ENCODE results near the gene PRDM11.
A peak's percentile ranks its signal among the peaks of the same experiment; 100 is the strongest.

PRDM11 gene

DNA sequence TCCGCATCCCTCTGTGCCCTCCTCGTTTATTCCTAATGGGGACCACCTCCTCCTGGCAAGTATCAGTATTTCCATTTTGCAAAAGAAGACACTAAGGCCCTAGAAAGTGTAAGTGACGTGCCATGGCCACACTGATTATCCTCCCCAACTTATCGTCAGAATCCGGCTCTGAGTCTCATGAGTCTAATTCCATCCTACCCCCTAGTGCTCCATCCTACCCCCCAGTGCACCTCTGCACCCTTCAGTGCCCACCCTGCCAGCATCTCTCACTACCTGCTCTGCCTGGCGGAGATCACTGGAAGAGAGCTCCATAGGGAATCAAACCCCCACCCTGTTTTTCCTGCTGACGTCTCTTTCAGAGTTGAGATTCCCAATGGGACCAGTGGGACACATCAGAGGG, 31.8 kb downstream of the PRDM11 start:
- no peak for DNase-seq

DNA sequence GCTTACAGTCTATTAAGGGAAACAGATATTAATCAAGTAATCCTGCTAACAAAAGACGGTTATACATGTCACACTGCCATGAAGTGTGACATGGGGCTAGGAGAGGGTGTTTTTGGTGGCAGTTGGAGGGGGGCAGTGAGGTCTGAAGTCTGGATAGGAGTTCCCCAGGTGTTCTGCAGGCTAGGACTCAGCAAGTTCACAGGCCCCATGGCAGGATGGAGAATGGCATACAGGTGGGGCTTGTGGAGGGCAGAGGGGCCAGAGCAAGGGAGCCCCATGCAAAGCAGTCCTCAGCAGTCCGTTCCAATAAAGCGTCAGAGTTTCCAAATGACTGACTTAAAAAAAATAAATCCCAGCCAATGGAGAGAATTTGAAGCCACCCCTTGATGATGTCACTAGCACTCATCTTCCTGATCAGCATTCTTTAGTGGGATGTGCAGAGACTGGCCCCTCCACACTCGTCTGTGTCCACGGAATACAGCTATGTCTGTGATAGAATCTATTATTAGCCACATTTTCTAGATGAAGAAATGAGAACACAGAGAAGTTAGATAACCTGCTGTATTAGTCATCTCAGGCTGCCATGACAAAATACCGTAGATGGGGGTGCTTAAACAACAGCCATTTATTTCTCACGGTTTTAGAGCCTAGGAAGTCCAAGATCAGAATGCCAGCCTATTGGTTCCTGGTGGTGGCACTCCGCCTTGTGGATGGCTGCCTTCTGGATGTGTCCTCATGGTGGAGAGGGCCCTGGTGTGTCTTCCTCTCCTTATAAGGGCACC, 32.6 kb downstream of the PRDM11 start:
- DNase-seq, result no peak

DNA sequence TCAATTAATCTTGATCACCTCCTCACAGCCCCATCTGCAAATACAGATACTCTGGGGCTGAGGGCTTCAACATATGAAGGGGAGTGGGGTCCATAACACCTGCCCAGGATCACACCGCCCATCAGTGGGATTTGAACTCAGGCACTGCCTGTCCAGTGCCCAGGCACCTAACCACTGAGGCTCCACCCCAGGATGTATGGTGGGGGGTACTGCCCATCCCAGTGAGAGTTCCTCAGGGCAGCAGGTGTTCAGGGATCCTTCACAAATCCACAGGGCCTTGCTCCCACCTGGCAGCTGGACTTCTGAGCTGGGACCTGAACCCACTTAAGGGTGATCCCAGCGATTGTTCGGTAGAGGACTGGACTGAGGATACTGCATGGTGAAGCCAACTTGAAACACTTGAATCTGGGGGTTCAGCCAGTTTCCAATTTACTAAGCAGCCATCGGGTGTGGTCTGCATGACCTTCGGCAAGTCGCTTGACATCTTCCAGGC, 33.3 kb downstream of the PRDM11 start:
- no peak for DNase-seq

- DNase-seq, result peak; percentile 33
Observed at GRCh38 chr11:45180179-45180847, 33.9 kb downstream of the PRDM11 start.

GRCh38 chr11:45180848-45181192, 34.4 kb downstream of the PRDM11 start:
- DNase-seq, result no peak

DNA sequence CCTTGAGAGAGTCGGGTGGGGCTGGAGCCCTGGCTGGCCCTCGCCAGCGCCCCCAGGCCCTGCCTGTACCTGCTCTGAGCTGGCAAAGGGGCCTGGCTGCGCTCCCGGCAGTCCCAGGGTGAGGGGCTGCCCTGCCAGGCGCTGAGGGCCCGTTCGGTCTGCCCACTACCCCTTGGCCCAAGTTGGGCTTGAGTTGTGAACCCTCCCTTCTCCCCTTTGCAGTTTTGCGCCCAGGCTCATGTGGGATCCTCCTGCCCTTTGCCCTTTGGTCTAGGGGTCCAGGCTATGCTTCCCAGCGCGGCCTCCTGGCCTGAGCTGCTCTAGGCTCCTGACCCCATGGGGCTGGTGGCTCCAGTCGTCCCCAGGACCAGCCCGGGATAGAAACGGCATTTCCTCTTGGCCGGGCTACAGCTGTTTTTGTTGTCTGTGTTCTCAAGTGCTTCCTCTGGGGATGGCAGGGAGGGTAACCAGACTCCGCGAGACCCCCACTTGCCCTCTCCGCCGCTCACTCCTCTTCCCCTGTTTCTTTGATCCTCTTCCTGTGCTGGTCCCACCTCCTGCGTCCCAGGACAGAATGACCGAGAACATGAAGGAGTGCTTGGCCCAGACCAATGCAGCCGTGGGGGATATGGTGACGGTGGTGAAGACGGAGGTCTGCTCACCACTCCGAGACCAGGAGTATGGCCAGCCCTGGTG, 34.9 kb downstream of the PRDM11 start:
- DNase-seq, result no peak

DNA sequence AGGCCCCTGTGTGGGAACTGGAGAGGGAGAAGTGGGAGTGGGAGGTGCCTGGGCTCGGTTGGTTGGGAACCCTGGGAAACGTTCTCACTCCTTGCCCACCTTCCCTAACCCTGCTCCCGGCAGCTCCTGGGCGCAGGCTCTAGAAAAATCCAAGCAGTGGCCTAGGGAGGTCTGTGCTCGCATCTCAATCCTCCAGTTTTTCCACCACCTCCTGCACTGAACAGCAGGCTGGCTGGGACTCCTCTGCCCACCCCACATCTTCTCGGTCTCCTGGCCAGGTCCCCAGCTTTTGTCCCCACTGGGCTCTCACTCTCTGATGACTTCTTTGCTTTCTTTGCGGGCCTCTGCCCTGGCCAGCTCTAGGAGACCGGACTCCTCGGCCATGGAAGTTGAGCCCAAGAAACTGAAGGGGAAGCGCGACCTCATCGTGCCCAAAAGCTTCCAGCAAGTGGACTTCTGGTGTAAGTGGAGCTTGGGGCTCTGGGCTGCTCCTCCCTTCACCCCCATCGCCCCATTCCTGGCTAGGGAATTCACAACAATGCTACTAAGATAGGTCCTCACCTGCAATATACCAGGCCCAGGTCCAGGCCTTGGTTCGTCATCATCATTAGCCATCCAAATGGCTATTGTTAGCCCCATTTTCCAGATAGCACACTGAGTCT, 35.6 kb downstream of the PRDM11 start:
- DNase-seq, result no peak

- DNase-seq, result peak; percentile 11
Observed at GRCh38 chr11:45182902-45183301, 36.5 kb downstream of the PRDM11 start.

DNA sequence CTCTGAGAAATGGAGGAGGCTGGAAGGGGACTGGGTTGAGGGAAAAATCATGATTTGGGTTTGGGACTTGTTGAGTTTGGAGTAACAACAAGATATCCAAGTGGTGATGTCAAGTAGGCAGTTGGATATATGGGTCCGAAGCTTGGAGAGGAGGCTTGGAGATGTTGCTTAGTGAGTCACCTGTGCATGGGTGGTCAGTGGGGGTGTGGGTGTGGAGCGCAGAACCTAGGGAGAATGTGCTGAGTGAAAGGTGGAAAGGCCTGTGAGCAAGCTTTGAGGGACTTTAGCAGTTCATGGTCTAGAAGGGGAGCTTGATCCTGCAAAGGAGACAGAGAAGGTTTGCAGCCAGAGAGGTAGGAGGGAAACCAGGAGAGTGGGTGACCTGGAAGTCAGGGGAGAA, 38.2 kb downstream of the PRDM11 start:
- no peak for DNase-seq

DNA sequence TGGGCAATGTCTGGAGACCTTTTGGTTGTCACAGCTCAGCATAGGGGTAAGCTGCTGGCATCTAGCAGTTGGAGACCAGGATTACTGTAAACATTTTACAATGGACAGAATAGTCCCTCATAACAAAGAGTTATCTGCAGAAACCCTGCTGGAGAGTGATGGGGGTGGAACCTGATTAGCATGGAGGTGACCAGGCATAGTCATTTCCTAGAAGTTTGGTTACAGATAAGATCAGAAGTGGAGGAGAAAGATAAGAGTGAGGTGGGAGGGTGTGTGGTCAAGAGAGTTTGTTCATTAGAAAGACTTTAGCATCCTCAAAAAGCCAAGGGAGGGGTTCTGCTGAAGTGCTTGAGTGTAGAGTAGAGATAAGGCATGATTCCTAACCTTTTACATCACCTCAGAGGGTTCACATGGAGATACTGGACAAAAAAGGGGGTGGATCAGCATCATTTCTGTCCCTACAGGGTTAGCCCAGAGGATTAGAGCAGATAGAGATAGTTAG, 38.8 kb downstream of the PRDM11 start:
- no peak for DNase-seq

DNA sequence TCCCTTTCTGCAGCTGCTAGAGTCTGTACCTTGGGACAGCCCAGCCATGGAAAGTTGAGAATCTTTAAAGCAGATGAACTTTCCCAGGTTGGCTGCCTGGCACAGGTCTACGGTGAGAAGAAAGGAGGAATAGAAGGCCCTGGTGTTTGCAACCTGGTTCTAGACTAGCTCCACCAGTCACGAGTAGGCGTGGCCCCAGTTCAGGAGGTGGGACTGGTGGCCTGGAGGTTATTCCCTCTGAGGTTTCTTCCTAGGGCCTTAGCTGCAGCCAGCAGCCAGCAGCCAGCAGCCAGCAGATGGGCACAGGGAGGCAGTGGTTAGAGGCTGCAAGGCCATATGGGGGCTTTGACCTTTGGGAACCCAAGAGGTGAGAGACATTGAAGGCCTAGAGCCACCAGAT, 40.9 kb downstream of the PRDM11 start:
- no peak for DNase-seq

DNA sequence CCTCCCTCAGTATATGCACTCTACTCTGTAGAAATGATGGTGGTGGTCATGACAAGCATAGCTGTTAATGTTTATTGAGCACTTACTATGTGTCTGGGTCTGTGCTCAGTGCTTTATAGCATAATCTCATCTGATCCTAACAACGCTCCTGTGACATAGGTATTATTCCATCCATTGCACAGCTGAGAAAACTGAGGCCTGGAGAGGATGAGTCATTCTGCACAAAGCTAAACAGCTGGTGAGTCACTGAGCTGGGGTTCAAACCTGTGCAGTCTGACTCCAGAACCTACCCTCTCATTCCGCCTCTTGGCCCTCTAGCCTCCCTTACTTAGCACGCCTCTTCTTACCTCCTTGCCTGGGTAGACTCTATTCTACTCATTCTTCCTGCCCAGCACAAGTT, 41.7 kb downstream of the PRDM11 start:
- DNase-seq, result no peak

DNA sequence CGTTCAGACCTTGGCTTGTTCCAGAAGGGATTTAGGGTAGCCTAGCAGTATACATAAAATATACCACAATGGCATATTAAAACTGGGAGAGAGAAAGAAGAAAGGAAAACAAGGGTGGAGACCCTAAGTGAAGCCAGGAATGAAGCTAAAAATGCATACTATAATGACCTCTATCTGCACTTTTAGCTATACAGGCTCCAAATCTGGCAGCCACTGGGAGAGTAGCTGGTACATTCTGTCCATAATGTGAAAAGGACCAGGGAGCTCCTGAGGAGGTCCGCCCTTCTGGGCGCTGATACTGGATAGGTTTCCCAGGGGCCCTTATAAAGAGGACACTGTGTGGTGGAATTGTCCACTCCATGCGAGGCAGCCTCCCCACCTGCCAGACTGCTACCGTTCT, 42.8 kb downstream of the PRDM11 start:
- no peak for DNase-seq

DNA sequence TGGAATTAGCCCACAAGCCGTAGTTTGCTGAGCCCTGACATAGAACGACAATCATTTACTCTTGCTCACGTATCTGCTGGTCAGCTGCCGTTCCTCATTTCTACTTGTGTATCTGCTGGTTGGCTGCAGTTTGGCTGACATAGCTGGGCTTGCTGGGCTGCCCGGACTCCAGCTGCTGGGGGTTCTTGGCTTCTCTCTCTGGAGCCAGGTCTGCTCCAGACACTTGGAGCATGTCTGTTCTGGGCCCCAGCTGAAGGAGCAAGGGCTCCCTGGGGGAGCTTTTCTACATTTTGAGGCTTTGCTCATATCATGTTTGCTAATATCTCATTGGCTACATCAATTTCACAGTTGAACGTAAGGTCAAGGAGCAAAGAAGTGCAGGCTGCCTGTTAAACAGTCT, 47.3 kb downstream of the PRDM11 start:
- no peak for DNase-seq

DNA sequence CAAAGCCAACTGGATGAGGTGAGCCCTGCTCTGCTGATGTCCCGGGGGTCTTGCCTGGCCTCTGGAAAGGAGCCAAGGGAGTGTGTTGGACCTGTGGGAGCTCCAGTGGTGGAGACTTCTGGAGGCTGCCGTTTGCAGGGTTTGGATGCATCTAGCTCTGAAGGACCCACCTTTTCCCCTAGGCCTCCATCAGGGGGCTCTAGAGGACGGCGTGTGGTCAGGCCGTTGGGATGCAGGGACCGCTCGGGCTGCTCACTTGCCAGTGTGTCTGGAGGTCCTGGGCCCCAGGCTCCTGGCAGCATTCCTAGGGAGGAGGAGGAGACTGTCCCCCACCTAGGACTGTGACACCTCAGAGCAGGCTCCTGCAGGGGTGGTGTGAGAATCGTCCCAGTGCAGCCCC, 58.3 kb downstream of the PRDM11 start:
- DNase-seq, result no peak

GRCh38 chr11:45205978-45206377, 59.5 kb downstream of the PRDM11 start:
- no peak for DNase-seq

DNA sequence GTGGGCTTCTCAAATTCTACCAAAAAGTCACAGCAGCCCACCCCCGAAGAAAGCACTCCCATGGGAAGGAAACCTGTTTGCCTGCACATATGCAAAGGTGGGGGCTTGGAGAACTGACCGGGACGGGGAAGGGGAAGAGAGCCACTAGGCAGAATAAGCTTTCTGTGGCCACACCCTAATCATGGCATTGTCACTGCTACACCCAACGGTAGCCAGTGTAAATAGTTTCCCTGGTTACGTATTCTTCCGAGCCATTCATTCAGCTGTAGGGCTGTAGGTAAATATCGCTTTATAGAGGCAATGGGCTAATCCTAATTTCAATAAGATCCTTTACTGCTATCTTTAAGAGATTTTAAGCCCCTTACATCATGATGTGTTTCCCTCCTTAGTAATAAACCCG, 61.7 kb downstream of the PRDM11 start:
- no peak for DNase-seq

DNA sequence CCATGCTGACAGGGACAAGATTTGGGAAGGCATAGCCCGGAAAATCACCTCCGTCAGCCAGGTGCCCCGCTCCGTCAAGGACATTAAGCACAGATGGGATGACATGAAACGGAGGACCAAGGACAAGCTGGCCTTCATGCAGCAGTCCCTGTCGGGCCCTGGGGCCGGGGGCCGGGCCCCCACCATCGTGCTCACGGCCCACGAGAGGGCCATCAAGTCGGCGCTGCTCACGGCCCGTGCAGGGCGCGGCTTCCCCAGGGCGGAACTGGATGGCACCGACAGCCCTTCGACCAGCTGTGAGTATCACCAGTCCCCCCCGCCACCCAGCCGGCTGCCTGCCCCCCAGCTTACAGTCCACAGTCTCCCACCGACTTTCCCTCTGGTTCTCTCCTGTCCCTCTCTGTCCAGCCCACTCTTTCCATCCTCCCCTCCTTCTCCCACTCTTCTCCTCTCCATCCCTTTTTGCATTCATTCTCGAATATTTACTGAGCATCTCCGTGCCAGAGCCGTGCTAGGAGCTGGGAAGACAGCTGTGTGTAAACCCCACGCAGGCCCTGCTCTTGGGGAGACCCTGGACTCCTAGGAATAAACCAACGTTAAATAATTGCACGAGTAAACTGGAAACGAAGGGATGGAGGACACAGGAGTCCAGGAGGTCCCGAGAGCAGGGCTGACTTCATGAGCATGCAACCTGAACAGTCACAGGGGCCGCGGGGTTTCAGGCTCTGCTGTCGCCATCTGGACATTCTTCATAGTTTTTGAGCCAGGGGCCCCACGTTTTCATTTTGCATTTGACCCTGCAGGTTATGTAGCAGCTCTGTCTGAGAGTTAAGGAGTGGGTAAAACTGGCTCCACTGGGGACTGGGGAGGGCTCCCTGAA, 62.8 kb downstream of the PRDM11 start:
- DNase-seq, result no peak

- DNase-seq, result peak; percentile 49
Observed at GRCh38 chr11:45209891-45210699, 63.7 kb downstream of the PRDM11 start.

DNA sequence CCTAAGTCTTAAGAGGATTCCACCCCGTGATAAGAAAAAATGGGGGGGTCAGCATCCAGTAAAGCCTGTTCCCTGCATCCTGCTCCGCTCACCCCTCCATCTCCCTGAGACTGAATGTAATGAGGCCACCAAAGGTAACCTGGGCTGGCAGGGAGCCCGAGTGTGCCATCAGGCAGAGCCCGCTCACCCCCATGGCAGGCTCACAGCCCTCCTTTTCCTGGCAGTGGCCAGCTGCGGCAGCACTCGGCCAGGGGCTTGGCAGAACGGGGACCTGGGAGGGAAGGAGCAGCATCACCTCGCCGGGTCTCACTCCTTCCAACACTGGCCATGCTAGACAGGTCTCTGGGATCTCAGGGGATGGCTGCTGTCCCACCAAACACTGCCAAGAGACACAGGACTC, 64.4 kb downstream of the PRDM11 start:
- DNase-seq, result no peak

GRCh38 chr11:45211732-45212131, 65.3 kb downstream of the PRDM11 start:
- DNase-seq, result no peak
